ENCODE results near the gene PIGS.

Gene PIGS

DNA sequence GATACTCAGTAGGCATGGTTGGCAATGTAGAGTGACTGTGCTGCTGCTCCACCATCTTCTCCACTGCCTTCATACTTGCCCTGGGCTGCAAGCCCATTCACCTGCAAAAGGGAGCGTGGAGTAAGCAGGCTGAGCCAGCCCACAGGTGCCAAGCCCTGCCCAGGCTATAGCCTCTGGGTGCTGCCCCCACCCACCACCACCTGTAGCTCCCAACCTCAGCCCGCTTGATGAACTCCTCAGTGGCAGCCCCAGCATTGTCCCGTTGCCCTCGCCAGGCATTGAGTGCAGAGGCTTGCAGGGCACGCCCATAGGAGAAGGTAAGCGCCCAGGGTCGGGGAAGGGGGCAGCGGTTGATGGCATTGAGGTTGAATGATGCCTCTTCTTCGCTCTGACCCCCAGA, 2.2 kb upstream of the PIGS start:
- TF ChIP-seq, protein P1, sequence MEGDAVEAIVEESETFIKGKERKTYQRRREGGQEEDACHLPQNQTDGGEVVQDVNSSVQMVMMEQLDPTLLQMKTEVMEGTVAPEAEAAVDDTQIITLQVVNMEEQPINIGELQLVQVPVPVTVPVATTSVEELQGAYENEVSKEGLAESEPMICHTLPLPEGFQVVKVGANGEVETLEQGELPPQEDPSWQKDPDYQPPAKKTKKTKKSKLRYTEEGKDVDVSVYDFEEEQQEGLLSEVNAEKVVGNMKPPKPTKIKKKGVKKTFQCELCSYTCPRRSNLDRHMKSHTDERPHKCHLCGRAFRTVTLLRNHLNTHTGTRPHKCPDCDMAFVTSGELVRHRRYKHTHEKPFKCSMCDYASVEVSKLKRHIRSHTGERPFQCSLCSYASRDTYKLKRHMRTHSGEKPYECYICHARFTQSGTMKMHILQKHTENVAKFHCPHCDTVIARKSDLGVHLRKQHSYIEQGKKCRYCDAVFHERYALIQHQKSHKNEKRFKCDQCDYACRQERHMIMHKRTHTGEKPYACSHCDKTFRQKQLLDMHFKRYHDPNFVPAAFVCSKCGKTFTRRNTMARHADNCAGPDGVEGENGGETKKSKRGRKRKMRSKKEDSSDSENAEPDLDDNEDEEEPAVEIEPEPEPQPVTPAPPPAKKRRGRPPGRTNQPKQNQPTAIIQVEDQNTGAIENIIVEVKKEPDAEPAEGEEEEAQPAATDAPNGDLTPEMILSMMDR (IDR thresholded peaks at IDR 0.05; ENCODE audit: insufficient read depth, low read depth, low read length, missing control alignments): no peak
- no peak for DNase-seq (ENCODE audit: low read depth)
- H3K4me3 ChIP-seq (ENCODE audit: low read length): no peak overlapping the region

DNA sequence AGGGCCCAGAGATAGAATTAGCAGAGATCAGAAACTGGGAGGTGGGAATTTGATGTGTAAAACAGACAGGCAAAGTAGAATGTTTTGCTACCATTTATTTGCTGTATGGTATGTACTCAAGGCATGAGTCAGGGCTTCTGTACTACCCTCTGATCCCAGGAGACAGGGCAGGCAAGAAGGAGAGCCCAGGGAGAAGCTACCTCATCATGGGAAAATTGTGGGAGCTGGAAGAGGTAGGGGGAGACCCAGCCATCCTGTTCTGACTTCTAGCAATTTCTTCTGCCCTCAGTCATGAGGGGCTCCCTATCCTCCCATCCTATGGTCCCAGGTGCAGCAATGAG, 1.7 kb upstream of the PIGS start:
- no peak for DNase-seq (ENCODE audit: low read depth)
- TF ChIP-seq, protein P1 (IDR thresholded peaks at IDR 0.05; ENCODE audit: insufficient read depth, low read depth, low read length, missing control alignments): no peak
- H3K4me3 ChIP-seq (ENCODE audit: low read length): no peak overlapping the region

DNA sequence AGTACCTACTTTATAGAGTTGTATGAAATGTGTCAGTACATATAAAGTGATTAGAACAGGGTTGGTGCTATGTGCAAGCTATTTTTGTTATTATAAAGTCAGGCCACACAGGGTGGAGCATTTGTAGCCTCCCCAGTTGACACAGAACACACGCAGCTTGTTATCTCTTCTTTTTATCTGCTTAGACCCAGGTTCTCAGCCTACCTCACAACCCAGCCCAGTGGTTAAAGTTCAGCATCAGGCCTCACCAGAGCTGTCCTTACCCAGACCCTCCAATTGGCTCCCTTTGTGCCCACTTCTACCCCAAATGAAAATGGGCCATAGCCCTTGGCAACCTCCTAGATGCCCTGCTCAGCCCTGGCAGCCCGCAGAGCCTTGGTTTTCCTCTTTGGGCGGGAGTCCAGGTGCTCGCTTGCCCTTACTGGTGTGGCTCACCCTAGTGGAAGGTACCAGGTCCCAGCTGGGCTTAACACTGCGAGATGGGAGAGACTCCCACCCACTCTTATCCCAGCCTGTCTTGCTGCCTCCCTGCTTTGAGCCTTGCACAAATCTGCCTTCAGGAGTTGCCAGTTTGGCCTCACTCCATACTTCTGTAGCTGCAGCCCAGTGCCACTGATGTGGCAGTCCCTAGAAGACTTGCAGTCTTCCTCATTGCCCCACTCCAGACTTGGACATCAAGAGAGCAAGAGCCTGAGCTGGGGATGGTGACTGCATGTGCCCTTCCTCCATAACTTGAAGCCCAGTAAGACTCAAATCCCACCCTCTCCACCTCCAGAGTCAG, 1.1 kb upstream of the PIGS start:
- TF ChIP-seq, protein P1 (IDR thresholded peaks at IDR 0.05; ENCODE audit: insufficient read depth, low read depth, low read length, missing control alignments): no peak
- DNase-seq (ENCODE audit: low read depth): no peak
- H3K4me3 ChIP-seq (ENCODE audit: low read length): no peak overlapping the region

DNA sequence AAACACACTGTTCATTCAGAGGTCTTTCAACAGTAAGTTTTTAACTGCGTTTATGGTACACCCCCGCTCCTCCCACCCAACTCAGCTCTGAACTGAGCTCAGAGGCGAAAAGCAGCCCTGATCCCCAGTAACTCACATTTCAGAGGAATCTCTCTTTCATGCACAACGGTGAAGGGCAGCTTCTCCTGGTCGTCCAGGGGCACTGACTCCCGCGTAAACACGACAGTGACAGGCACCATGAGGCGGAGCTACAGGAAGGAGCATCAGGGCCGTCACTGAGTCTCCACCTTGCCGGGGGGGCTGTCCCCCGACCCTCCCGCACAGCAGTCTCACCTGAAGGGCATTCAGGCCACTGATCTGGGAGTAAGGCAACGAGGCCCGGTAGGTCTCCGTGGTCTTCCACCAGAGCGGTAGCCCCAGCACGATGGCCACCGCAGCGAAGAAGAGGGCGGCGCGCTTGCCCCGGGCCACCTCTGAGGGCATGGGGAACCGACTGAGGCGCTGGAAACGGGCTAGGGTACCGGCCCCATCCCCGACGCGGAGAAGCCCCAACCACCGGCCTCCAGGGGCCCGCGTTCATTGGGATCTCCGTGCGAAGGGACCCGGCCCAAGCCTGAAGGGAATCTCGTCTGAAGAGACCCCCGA, 486 bp downstream of the PIGS start:
- TF ChIP-seq, protein P1 (IDR thresholded peaks at IDR 0.05; ENCODE audit: insufficient read depth, low read depth, low read length, missing control alignments): no peak
- H3K4me3 ChIP-seq (ENCODE audit: low read length): peak overlapping the region; percentile 93
- peak; percentile 36 for DNase-seq (ENCODE audit: low read depth)

DNA sequence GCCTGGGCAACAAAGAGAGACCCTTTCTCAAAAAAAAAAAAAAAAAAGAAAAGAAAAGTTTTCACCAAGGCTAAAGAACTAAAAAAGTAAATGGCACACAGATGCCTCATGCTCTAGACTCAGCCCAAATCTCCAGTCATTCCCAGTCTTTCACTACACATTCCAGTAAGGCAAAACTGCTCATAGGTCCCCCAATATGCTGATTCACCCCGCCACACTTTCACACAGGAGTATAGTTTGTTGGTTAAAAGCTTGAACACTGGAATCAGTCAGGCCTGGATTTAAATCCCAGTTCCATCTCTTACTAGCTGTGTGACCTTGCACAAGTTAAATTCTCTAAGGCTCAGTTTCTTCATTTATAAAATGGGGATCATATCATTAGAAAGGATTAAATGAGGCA, 1.9 kb downstream of the PIGS start:
- no peak for DNase-seq (ENCODE audit: low read depth)
- TF ChIP-seq, protein P1 (IDR thresholded peaks at IDR 0.05; ENCODE audit: insufficient read depth, low read depth, low read length, missing control alignments): no peak
- H3K4me3 ChIP-seq (ENCODE audit: low read length): no peak overlapping the region

DNA sequence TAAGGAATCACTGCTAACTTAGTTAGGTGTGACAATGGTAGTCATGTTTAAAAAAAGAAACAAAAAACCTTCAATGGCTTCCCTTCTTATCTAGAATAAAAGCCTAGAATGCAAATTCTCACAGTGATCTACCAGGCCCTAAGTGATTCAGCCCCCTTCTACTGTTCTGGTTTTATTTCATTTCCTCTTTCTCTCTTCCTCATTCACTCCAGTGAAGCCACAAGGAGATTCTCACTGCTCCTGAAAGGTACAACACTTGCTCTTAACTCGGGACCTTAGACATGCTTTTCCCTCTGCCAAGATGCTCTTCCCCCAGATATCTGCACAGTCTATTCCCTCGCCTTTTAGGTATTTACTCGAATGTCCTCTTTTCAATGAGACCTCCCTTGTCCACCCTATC, 3.7 kb downstream of the PIGS start:
- no peak for DNase-seq (ENCODE audit: low read depth)
- TF ChIP-seq, protein P1 (IDR thresholded peaks at IDR 0.05; ENCODE audit: insufficient read depth, low read depth, low read length, missing control alignments): no peak
- H3K4me3 ChIP-seq (ENCODE audit: low read length): no peak overlapping the region

DNA sequence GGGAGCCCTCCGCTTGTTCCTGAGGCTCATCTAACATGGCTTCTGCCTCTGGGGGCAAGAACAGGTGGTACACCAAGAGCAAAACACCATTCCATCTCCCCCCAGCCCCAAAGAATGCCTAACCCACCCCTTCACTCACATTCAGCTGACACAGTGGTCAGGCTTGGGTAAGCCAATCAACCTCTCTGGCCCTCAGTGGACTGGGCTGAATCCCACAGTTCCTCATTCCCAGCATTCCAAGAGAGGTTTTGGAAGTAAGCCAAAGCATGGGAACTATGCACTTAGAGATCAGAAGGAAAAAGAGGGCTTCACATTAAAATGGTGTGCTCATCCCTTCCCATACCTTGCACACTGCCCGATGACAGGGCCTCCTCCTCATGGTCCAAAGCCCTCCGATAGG, 7.8 kb downstream of the PIGS start:
- H3K4me3 ChIP-seq (ENCODE audit: low read length): no peak overlapping the region
- DNase-seq (ENCODE audit: low read depth): no peak
- TF ChIP-seq, protein P1 (IDR thresholded peaks at IDR 0.05; ENCODE audit: insufficient read depth, low read depth, low read length, missing control alignments): no peak

Data from epithelial cell of esophagus (primary cell).